HG02885 (cell line): ENCODE measurements around the gene TMEM131L.
"Not testable (repeated sequence)": the region's sequence is repeated elsewhere in the genome, so short reads cannot be mapped to it uniquely, and the experiment has no call there.

Experiments
- ATAC-seq: cut with Tn5 transposase; IDR thresholded peaks from one replicate; pipeline ENCODE4 v1.9.1; 2021; ENCODE audit warnings: mild to moderate bottlenecking; ENCODE audit not compliant: unreplicated experiment, poor library complexity

The TMEM131L gene

DNA sequence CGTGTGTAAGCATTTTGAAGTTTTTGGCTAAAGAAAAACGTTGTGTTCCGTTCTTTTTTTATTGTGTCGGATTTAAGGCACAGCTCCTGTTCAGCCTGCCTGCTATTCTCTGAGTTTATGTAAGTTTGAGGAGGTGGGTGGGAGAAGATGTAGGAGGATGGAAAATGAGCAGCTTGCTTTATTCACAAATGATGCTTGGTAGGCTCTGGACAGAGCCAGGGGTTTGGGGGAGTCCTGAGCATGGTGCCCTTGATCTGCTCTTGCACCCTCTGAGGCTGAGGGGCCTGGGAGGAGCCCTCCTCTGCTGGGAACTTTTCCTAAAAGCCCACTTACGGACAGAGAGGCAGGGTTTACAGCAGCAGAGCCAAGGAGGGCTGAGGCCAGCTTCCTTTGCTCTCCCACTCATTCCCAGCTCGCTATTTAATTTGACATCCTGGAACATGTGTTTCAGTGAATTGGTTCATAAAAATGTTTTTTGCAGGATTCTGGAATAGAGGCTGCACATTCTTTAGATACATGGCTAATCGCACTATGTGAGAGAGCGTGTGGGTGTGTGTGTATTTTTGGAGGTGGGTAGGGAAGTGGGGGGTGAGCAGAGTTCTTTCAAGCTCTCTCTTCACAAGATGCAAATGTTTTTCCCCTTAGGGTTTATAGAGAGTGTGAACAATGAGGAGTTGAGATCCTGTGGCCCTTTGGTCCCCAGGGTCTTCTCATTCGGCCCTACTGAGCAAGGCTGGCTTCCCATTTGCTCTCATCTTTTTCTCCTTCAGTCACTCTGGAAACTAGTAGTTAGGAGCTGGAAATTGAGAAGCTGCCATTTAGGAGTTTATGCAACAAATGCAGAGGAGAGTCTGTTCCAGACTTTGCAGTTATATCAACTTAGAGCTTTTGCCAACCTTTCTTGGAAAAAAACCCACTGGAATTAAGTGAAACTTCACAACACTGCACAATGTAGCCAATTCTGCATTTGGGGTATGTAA is 32.1 kb downstream of the TMEM131L start:
- ATAC-seq: peak; percentile 74

DNA sequence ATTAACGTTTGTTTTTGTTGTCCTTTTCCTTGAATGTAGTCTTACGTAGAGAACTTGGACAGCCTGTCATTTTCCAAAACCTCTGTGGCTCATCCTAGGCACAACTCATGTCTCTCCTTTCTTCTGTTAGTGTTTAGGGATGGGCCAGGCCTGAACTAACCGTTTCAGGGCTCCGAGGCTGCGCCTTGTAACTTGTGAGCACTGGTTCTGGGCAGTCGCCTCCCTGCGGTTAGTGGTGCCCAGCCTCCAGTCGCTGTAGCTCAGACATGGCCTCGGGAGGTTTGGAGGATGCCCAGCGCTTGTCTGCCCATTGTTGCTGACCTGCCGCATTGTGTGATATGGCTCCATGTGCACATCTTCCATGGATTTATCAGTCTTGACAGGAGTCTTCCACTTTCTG is 32.8 kb downstream of the TMEM131L start:
- no peak for ATAC-seq

DNA sequence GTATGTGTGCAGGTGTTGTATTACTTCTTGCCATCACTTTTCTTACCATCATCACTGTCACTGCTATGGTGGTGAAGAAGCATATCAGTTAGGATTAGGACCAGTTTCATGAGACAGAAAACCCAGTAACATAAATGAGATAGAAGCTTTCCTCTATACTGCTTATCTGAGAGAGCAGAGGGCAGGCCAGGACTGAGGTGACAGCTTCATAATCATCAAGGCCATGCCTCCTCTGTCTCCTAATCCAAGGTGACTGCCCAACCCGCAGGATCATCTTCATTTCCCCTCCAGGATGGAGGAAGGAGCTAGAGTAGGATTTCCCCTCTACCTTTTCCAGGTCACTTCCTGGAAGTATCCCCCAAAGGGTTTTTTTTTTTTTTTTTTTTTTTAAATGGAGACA is 35.4 kb downstream of the TMEM131L start:
- no peak for ATAC-seq

DNA sequence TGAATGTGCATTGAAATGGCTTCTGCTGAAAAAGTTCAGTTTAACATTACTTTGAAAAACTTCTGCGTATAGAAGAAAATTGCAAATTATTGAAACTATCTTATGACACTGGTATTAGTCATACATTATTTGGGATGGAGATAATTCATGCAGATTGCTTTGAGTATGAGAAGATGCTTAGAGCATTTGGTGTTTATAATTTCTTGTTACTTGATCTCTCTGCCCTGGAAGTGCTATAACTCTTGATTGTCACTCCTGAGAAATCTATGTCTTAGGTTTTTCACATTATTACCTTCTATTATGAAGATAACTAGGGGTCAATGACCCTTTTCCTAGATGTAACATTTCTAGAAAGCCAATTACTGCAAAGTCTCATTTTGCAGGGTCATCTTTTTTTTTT is 36.4 kb downstream of the TMEM131L start:
- no peak for ATAC-seq

DNA sequence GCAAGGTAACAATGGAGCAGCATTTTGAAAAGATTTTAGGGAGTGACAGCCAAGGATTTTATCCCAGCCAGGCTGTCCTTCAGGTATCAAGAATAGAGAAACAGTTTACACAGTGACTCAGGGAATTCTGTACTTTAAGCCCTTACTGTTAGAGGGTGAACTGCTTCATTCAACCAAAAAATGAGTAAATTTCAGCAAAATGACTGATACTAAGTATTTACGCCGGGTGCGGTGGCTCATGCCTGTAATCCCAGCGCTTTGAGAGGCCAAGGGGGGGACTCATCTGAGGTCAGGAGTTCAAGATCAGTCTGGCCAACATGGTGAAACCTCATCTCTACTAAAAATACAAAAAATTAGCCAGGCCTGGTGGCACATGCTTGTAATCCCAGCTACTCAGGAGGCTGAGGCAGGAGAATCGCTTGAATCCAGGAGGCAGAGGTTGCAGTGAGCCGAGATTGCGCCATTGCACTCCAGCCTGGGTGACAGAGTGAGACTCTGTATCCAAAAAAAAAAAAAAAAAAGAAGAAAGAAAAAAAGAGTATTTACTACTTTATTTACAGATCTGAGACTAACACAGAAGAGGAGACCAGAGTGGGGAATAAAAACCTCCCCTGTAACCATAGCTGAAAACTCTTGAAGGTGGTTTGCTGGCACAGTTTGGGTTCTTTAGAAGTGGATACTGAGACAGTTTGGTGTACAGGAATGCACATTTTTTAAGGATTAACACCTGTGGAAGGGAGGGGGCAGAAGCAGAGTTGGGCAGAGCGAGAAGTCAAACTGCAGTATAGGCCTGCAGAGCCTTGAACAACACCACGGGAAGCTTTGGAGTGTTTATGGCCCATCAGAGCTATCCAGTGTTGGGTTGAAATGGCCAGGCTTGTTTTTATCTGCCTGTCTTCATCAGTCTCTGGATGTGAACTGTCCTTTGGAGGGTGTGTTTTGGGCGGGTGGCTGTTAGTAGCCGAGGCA is 40.5 kb downstream of the TMEM131L start:
- ATAC-seq: no peak

DNA sequence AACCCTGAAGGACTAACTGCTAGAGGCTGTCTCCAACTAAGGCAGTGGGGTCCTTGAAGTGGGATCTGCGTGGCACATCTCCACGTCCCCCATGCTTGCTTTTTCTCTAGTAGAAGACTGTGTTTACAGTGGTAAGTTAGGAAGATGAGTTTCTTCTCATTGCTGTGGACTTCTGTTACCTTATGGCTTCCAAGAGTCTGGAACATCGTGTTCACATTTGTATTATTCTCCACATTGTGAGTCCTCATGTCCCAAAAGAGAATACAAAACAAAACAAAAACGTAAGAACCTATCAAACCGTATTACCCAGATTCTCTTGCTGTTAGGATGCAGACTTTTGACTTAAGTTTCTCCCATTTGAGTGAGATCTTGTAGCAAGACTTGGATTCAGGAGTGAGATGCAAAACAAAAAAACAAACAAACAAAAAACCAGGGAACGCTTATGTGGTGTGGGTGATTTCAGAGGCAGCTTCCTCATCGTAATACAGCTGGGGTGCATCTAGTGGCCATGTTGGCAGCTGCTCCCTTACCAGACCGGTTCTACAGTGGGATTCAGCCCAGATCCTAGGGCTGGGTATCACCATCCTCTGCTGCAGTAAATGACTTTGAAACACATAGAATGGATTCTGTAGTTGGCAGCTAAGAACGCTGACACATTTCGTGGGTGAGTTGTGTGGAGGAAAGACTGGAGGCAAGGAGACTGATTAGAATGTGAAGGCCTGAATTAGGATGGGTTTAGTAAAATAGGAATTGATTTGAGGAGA is 41.3 kb downstream of the TMEM131L start:
- ATAC-seq: no peak

DNA sequence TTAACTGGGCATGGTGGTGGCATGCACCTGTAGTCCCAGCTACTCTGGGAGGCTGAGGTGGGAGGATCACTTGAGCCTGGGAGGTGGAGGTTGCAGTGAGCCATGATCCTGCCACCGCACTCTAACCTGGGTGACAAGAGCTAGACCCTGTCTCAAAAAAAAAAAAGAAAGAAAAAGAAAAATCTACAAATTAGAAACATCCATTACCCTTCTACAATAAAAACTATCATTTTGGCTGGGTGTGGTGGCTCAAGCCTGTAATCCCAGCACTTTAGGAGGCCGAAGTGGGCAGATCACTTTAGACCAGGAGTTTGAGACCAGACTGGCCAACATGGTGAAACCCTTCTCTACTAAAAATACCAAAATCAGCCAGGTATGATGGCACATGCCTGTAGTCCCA is 43.1 kb downstream of the TMEM131L start:
- not testable (repeated sequence) for ATAC-seq

DNA sequence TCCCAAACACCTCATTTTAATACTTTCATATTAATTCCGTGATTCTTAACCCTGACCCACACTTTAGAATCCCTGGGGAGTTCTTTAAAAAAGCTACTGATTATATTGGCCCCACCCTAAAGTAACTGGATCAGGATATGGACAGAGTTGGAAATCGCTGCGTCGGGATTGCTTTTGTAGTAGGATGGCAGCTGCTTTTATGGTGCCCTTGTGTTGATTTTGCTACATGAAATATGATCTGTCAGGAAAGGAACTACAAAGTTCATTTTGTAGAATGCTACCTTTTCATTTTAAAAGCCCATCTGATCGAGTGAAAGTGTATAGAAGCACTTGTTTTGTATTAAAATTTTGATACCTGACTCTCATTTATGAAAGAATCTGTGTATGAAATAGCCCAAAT is 43.6 kb downstream of the TMEM131L start:
- no peak for ATAC-seq

DNA sequence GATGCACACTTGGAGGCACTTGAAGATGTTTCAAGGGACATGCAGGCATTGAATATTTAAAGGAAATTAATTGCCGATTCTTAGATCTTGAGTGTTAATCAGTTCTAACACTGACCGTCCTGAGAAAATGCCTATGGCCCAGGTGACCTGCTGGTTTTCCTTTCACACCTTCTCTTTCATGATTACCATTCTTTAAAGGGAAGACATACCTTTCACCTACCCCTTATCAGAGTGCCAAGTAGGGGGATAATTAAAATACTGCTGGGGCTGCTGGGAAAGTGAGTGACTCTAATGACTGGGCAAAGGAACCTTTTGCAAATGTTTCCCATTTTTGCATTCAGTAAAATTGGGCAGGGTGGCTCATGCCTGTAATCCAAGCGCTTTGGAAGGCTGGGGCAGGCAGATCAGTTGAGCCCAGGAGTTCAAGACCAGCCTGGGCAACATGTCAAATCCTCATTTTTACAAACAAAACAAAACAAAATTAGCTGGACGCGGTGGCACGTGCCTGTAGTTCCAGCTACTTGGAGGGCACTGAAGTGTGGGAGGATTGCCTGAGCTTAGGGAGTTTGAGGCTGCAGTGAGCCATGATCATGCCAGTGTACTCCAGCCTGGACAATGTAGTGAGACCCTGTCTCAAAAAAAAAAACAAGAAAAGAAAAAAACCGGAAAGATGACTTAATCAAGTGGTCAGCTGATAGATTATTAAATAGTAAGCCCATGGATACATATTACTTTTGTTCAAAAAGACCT is 44.3 kb downstream of the TMEM131L start:
- no peak for ATAC-seq

DNA sequence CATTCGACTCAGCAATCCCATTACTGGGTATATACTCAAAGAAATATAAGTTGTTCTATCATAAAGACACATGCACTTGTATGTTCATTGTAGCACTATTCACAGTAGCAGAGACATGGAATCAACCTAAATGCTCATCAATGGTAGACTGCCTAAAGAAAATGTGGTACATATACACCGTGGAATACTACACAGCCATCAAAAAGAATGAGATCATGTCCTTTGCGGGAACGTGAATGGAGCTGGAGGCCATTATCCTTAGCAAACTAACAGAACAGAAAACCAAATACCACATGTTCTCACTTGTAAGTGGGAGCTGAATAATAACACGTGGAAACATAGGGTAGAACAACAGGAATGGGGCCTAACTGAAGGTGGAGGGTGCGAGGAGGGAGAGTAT is 44.9 kb downstream of the TMEM131L start:
- no peak for ATAC-seq

DNA sequence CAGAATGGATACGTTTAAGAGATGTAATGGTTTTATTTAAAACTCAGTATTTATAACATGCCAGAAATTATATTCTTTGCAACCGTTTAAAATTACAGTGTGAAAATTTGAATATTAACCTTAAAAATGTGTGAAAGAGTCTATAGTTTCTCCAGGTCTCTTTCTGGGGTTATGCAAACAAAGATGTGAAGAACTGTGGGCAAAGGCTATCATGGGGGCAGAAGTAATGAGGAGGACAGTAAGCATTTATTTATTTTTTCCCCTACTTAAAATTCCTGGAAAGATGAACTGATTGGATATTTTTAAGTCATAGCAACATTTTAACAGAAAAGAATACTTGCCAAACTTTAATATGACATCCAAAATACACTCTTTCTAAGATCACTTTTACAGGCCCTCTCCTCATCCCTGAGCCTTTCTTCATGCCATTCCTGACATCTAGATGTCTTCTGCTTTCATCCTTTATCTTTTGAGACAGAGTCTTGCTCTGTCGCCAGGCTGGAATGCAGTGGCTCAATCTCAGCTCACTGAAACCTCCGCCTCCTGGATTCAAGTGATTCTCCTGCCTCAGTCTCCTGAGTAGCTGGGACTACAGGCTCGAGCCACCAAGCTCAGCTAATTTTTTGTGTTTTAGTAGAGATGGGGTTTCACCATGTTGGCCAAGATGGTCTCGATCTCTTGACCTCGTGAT is 46.1 kb downstream of the TMEM131L start:
- ATAC-seq: no peak

DNA sequence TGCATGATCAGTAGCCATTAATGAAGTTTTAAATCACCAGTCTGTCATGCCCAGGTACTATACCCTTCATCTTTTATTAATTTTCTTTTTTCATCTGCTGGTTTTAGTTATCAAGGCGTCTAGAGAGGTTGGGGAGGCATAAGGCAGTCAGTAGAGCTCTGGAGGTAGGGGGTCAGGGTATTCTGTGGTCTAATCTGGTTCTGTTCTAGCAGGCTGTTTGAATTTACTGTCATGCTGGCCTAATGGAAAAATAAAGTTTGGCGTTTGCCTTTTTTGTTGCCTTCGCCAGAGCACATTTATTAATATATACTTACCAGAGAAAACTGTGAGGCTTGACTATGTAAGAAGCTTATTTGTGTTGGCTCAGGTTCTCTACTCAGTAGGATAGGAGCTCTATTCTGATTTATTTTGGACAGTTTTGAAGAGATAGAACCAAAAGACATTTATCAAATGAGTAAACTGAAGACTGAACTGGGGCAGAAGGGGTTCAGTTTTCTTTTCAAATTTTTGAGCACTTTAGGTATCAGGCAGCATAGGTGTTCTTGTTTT is 46.9 kb downstream of the TMEM131L start:
- ATAC-seq: no peak

DNA sequence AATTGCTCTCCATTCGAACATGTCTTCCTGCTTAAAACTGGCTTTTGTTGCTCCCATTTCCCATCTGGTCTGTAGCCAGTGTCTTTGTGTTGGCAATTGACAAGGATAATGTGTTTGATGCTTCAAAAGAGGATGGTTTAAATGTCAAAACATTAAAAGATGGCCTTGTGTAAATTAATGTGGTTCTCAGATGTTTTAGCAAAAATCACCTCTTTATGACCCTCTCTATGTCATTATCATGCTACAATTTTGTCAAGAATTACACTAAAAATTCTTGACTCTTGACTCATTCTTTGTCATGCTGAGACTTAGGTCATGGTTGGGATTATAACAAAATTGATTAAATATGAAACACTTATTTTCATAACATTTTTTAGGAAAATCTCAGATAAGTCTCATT is 47.4 kb downstream of the TMEM131L start:
- ATAC-seq: no peak

DNA sequence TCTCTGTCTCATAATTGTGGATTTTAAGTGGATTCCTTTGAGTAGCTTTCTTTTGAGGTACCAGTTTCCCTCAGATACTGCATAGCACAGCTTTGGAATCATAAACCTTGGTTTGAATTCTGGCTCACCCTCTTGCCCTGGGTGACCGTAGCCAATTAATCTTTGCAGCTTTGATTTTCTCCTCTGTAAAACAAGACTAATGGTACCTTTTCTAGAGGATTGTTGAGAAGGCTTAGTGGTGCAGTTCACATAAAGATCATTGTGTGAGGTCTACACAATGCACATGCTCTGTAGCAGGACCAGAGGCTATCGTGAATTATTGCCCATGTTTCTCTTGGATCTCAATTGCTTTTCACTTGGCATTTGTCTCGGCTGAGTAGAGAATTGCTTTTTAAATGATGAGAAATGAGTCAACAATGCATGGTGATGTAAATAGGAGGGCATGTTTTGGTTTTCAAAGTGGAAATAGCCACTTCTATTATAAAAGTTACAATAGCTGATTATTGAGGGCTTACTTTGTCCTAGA is 47.9 kb downstream of the TMEM131L start:
- ATAC-seq: no peak

DNA sequence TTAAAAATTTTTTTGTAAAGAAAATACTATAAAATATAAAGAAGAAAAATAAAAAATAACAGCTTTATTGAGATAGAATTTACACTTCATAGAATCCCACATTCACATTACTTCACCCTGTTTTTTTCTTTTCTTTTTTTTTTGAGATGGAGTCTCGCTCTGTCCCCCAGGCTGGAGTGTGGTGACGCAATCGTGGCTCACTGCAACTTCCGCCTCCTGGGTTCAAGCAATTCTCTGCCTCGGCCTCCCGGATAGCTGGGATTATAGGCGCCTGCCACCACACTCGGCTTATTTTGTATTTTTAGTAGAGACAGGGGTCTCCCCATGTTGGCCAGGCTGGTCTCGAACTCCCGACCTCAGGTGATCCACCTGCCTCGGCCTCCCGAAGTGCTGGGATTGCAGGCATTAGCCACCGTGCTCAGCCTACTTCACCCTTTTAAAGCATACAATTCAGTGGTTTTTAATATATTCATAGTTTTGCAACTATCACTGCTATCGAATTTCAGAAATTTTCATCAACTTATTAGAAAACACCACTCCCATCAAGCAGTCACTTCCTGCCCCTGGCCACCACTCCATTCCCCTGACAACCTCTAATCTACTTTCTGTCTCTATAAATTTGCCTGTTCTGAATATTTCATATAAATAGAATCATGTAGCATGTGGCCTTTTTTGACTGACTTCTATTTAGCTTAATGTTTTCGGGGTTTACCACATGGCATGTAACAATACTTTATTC is 48.7 kb downstream of the TMEM131L start:
- ATAC-seq: no peak

DNA sequence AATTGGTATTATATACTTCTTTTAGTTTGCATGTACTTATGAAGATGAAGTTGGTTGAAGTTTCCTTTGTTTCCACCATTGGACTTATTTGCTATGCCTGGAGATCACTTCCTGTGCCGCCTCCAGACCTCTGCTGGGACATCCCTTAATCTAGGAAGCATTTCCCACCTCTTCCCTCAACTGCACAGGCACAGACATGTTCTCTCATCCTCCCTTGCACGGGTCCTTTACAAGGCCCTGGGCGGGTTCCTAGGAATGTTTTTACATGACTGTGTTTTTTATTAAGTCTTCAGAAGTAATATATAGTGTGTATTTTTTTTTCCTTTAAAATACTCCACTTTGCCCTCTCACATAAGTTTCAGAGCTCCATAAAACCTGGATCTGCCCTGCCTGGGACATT is 51.0 kb downstream of the TMEM131L start:
- ATAC-seq: no peak

DNA sequence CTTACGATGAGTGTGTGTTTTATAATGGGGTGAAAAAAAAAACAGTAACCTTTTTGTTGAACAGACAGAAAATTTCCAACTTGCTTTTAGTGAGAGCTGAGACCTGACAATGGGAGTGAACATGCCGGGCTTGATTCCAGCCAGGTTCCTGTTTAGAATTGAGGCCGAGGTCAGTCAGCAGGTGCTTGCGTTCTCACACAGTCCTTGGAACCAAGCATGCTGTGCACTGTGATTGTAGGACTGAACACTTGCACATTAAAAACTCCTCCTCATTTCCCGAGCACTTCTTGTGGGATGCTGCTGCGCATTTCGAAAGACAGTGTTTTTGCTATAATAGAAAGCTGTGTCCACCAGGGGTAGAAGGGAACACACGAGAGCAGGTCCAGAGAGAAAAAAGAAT is 51.8 kb downstream of the TMEM131L start:
- no peak for ATAC-seq
